Heart left ventricle (tissue), 13 donors: ENCODE measurements around the gene PTPRK.

Source experiments
- POLR2A ChIP-seq, 2 donors: fragments of 450-650 bp; IDR thresholded peaks; one replicate each; pipeline ENCODE4 v1.6.1; 2017; ENCODE audit warnings: antibody characterized with exemption in 2 of 2, mild to moderate bottlenecking in 2 of 2, moderate library complexity in 2 of 2
- TF ChIP-seq, protein P1 (sequence below), 12 donors: fragments of 200-600 bp; sonication (generic) in 4 of 12; IDR thresholded peaks; one replicate each; pipeline versions ENCODE4 v1.5.0 to v1.8.0; 2018 to 2022; ENCODE audit warnings: antibody characterized with exemption in 12 of 12, mild to moderate bottlenecking in 5 of 12
- donor health status: ischemic (EF 13 %, LVEDD 7.1; RV severe dilation, severe dysfunction).
- donor health status: DM: no; HTN: yes; CAD: no.
- donor health status: DM: no; HTN: no; CAD: no.
- donor health status: ischemic (EF 25% LVEDD 6.9; RV normal size, moderate dysfunction).
- donor health status: ischemic (EF 25% LVEDD 5.7; RV mildly dilated, moderate dysfunction).
- donor health status: ischemic (EF 35%, LVEDD 5.7; RV mildly dilated, moderate dysfunction).
- donor health status: nonischemic (EF 11% LVEDD 7.7; RV severe dilation, severe dysfunction).
- donor health status: DM: yes; HTN: yes; CAD: no.
- donor health status: PGD.
- donor health status: ischemic (EF 29% LVEDD 5.4; RV normal size, mild dysfunction).
- donor health status: nonischemic (EF 23%, LVEDD 6.1; RV moderate dilation, normal function).

DNA sequence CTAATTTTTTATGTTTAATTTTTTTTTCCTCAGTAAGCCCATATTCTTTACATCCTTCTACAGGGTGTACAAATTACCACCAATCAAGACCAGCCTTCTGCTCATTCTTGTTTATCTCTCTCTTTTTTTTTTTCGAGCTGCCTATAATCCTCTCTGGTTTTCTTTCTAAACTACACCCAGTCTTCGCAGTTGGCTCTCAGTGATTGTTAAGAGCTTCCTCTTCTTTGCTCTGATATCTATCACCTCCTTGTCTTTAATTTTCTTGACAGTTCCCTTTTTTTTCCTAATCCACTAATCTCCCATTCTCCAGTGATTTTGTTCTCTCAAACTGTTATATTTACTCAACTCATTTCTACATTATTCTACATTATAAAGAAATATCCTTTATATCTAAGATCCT lies 38.5 kb upstream of the PTPRK start:
- no peak for TF ChIP-seq POLR2A (IDR thresholded peaks at IDR 0.05)
- TF ChIP-seq, protein P1, sequence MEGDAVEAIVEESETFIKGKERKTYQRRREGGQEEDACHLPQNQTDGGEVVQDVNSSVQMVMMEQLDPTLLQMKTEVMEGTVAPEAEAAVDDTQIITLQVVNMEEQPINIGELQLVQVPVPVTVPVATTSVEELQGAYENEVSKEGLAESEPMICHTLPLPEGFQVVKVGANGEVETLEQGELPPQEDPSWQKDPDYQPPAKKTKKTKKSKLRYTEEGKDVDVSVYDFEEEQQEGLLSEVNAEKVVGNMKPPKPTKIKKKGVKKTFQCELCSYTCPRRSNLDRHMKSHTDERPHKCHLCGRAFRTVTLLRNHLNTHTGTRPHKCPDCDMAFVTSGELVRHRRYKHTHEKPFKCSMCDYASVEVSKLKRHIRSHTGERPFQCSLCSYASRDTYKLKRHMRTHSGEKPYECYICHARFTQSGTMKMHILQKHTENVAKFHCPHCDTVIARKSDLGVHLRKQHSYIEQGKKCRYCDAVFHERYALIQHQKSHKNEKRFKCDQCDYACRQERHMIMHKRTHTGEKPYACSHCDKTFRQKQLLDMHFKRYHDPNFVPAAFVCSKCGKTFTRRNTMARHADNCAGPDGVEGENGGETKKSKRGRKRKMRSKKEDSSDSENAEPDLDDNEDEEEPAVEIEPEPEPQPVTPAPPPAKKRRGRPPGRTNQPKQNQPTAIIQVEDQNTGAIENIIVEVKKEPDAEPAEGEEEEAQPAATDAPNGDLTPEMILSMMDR (IDR thresholded peaks at IDR 0.05): no peak
